Stimulated activated CD8-positive, alpha-beta memory T cell treated with anti-CD3 and anti-CD28 coated beads, Interleukin-15, amount 100 ng/mL, for 4 hours (primary cell): ENCODE data around the gene GRM4.

Experiments
- DNase-seq, 2 donors: peaks; one replicate each; pipeline ENCODE4 v3.0.0-alpha.2; 2020; ENCODE audit warnings: low read depth in 2 of 2

Gene GRM4

DNA sequence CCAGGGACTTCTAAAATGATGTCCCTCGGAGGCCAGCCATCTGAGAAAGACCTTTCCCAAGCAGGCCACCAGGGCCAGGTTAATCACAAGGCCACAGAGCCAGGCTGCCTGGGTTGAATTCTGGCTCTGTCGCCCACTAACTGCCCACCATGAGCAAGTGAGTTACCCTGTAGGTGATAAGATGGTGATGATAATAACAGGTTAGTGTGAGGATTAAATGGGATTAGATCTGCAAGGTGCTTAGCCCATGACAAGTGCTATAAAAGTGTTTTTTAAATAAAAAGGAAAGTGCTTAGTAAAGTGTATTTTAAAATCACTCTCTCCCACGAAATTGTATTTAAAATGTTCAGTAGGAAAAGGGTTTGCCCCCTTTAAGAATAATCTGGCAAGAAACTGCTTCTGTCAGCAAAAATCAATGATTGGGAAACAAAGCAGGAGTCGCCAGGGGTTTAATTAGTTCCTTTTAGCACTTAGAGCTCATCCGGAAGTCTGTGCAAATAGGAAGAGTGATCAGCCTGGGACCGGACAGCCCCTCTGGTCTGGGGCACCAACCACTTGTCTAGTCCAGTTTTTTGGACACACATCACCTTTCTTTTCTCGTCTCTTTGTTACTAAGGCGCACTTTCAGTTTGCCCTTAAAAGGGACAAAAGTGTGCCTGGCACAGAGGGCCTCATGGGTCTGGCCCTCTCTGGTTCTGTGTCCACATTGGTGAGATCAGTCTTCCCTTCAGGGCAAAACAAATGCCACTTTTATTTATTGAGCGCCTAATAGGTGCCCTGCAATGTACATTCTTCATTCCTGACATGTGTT, 150.4 kb downstream of the GRM4 start:
- no peak for DNase-seq

DNA sequence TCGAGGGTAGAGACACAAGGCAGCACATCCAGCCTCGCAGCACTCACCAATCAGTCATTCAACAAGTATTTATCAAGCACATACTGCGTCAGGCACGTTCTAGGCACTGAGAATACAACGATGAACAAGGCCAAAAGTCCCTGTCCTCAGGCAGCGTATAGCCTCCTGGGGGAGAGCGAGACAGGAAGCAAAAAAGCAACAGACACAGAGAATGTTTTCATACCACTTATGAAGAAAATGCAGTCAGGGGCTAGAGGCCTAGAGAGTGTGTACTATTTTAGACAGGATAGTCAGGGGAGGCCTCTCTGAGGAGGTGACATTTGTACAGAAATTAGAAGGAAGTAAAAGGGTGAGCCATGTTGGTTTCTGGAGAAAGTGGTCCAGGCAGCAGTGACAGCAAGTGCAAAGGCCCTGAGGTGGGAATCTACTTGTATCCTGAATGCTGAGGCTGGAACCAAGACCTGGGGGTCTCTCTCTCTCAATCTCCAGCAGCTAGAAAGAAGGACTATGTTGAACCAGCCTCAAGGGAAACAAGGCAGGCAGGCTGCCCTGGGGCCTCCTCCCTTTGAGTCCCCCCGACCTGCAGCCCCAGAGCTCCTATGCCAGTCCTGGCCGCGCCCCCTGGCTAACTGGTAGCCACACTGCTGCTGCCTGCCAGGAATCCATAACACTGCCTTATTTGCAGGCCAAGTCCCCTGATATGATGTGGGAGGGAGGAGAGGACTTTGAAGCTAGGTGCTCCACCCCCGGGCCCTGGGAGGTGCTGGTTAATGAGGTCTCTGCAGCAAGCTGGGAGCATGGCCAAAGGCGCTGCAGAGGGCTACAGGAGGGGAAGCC, 151.2 kb downstream of the GRM4 start:
- no peak for DNase-seq

DNA sequence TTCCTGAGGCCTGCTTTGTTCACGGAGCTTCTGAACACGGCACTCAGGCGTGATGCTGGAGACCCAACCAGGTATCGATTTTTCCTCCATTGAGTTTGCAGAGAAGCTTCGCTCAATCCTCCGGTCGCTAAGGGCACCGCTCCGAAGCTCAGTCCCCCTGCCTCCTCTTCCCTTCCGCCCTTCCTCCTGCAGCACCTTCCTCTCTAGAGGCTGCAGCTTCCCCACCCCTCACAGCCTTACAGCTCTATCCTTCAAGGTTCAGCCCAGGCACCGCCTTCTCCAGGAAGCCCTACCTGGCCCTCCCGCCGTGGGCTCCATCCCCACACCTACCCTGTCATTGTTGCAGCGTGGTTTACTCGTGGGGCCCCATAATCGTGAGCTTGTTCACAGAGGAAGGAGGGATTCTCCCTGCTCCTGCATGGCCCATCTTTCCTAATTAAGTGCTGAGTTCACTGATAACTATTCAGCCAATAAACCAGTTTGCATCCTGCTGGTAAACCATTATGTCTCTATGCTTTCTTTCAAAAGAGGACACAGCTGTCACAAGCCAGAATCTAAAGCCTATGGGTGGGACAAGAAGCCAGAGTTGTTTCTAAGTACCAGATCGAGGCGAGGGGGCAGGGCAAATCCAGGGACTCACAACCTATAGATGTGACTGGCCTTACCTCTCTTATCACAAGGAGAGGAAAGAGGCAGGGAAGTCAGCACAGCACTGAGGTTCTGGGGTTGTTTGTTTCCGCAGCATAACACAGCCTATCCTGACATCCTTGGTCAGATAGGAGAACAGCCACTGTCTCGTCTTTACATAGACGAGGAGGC, 152.0 kb downstream of the GRM4 start:
- DNase-seq = no peak

- DNase-seq = no peak
These were observed 152.8 kb downstream of the GRM4 start for GRCh38 chr6:33993091-33993490.

- no peak for DNase-seq
These were observed 153.7 kb downstream of the GRM4 start for GRCh38 chr6:33992191-33992590.

DNA sequence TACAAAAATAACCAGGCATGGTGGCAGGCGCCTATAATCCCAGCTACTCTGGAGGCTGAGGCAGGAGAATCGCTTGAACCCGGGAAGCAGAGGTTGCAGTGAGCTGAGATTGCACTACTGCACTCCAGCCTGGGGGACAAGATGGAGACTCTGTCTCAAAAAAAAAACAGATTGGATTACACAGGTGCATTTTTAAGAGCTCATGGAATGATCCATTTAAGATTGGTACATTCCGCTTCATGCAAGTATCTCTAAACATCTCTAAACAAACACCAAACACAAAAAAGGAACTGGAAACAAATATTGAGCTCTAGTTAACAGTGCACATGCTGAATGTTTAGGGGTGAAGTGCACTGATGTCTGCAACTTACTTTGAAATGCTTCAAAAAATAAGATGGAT, 154.3 kb downstream of the GRM4 start:
- DNase-seq = no peak

DNA sequence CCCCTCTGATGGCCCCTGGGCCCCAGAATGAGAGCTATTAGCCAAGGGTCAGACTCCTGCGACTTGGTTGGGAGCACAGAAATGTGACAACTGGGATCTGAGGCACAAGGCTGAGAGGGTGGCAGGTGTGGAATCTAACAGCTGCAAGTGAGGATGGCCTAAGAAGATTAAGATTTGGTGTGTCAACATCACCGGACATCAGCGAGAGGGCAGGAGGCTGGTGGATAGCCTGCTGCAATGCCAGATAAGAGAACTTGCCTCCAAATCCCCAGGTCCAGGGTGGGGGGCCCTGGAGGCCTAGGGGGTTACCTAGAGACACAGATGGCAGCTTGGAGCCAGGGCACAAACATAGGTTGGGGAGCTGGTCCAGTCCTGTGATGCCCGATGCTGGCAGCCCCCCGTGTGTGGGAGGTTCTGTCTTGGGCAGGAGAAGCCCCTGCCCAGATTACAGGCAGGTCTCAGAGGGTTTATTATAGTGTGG, 155.8 kb downstream of the GRM4 start:
- DNase-seq = no peak

- no peak for DNase-seq
These were observed 156.7 kb downstream of the GRM4 start for GRCh38 chr6:33989016-33989854.

DNA sequence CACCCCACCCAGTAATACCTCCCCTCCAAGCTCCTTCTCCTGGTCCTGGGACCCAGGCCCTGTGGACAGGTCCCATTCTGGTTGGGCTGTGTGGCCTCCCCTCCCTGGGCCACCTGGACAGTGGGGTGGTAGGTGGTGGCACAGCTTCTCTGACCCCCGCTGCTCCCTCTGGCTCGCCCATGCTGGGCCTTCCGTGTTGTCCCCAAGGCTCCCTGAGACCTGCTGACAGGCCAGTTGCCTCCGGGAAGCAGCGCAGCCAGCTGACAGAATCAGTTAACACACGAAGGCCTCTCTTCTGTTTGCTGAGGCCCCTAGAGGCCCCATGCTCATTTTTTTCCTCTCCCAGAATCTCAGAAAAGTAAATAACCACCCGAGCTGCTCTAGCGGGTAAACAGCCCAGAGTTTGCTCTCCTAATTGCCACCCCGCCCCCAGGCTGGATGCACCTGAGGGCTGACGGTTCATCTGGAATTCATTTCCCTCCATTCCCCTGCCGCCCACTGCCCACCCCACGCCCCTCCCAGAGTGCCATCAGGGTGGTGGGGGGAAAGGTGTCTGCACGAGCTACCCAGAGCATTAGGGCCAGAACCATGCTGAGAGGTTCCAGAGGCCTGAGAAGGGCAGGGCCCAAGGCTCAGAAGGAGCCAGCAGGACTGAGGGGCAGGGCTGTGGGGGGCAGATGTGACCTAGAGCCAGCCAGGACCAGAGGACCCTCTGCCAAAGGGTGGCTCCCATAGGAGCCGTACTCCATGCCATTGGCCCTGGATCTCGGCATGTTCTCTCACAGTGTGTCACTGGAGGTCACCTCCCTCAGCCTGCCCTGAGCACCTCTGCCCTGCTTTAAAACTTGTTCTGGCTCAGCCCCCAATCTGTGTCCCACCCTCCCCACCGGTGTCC, 157.5 kb downstream of the GRM4 start:
- DNase-seq = no peak

GRCh38 chr6:33987531-33988021, 158.3 kb downstream of the GRM4 start:
- DNase-seq = no peak

GRCh38 chr6:33985947-33986346, 159.9 kb downstream of the GRM4 start:
- no peak for DNase-seq

GRCh38 chr6:33985313-33985751, 160.6 kb downstream of the GRM4 start:
- DNase-seq = no peak

DNA sequence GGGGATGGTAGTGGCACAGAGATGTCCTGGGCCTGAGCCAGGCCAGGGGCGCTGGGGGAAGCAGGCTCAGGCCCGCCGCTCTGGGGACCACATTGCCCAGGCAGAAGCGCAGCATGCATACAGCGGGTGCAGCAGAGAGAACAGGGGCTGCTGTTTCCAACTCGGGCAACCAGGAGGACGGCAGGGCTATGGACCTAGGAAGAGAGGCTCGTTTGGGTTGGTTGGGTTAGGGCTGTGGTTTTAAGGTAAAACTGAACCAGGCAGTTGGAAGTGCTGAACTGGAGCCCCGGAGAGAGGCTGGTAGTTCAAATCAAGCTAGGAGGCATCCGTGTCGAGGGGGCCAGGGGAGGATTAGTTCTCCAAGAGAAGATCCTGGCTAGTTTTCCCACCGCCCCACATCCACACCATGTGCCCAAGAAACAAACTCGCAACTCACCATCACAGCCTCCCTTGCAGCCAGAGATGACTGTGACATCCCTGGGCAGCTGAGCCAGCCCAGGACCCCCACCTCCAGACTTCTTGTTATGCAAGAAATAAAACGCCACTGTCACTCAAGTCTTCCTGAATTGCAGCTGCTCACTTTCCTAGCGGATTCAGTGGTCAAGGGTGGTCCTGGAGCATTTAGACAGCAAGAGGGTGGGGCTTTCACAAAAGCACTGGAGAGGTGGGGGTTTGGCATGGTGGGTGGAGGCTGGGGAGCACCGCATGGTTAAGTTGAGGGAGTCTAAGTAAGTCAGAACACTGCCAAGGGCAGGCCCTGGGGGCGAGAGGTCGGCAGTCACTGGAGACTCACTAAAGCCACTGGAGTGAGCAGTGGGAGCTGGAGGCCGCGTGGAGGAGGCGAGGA, 161.2 kb downstream of the GRM4 start:
- no peak for DNase-seq

DNA sequence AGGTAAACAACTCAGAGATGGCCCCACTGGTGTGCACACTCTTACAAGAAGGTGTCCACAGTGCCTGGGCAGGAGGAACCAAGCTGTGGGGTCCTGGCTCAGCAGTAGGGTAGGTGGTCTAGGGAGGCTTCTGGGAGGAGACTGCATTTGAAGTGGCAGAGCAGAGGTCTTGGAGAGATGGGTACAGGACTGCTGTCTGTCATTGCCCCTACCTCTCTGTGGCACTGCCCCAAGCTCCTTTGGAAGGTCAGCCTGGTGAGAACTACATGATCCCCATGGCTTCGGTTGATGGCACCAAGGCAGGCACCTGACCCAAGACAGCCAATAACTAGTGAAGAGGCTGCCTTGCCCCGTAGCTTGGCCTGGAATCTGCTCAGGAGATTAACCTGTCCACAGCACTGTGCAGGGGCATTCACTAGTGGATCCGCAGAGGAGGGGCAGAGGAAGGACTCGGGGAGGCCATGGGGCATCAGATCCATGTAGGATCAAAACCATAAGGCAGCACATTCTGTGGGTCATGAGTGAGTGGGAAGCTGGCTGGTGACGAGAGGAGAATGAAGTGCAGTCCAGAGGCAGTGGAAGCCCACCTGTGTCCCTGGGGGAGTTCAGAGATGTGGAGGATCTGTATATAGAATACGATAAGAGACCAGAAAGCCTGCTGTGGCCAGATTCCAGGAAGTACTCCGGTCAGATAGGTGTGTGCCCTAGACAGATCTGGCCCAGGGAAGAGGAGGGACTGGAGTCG, 162.0 kb downstream of the GRM4 start:
- DNase-seq = no peak

DNA sequence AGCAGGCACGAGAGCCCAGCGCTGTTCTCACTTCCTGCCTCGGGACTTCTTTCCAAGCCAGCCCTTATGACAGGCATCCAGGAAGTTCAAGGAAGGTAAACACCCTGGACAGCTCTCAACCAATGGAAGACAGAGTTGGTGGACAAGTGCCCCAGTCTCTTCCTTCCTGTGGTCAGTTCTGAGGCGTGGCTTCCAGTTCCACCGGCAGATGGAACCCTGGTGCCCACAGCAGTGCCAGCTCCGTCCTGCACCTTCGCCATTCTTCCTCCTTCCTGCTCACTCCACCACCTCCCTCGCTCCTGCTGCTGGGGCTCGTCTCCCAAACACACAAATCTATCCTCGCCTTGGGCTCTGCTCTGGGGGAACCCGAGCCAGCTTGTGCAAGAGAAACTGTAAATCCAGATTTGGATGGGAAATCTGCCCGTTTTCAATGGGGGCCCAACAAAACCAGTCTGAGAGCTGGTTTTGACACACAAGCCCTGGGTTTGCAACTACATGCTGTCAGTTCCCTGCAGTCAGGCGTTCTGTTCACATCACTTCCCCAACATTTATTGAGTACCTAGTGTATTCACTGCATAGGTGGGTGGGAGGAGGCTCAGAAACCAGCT, 162.7 kb downstream of the GRM4 start:
- no peak for DNase-seq

DNA sequence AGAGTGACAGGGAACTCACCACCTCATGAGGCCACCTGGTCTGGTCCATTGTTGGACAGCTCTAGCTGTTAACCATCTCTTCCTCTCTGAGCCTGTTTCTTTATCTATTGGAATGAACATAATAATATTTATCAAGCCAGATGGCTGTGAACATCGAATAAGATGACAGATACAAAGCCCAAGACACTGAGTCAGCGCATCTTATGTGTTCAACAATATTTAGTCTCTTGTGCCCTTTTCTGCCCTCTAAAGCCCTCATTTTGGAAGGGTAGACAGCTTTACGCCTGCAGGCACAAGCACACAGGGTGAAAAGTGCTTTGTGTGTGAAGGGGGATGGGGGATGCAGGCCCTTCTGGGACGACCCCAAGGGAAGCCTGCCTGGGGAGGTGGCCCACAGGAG, 164.0 kb downstream of the GRM4 start:
- DNase-seq = no peak

- DNase-seq = no peak
These were observed 164.5 kb downstream of the GRM4 start for GRCh38 chr6:33981421-33981820.
